ENCODE results near the gene SNX9. TPM values are rescaled to one million over a fixed set of nuclear protein-coding genes. Genes with fewer than 3 reads are reported as not detected.

Gene SNX9
- total RNA-seq, 1 donor from 2014 or later: 53.4 TPM

DNA sequence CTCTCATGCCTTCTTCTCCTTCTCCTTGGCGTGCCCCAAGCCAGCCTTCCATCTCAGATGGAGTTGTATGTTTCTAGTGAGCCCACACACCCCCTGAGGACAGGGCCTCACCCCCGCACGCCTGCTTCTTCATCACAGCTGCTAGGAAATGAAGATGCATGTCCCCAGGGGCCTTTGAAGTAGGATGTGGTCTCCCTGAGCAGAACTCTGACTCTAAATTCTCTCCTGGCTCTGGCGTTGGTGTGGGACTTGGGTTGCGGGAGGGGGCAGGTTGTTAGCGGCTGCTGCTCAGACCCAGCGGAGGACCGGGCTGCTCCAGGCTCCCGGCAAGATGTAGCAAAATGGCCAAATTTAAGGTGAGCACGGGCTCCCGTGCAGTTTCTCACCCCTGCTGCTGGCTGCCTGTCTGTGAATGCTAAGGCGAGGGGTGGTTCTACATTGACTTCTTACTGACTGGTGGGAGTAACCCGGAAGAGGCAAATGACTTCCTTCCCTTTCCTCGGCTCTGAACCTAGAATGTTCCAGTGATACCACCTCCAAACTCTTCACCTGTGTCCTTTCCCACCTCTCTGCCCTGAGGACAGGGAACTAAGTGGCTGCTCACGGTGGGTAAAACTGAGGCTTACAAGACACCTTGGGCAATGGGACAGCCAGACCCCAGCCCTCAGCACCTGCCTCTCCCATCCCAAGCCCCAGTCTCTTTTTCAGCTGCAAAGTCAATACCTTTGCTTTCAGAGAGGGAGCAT lies 167.4 kb downstream of the SNX9 start:
- intact Hi-C loops (cut with micrococcal nuclease): loop anchor here (1.0 to 2.0 kb wide), 2 partner anchors 9 to 24 kb away; partner anchors contain the start of gene SYNJ2
- DNase-seq (ENCODE audit: low spot score): peak; percentile 21
- peaks cover 7% of the 10 kb centered on the region for H3K36me3 Mint-ChIP-seq (ENCODE audit: low read depth)
- H3K4me1 Mint-ChIP-seq (ENCODE audit: low read depth): peaks cover 52% of the 10 kb centered on the region
- peak overlapping the region; percentile 73 for H3K4me3 Mint-ChIP-seq
- no peaks in the 10 kb centered on the region for H3K9me3 Mint-ChIP-seq
- H3K27me3 Mint-ChIP-seq (ENCODE audit: insufficient read depth): no peaks in the 10 kb centered on the region
- peak overlapping the region; percentile 60 for H3K27ac Mint-ChIP-seq

DNA sequence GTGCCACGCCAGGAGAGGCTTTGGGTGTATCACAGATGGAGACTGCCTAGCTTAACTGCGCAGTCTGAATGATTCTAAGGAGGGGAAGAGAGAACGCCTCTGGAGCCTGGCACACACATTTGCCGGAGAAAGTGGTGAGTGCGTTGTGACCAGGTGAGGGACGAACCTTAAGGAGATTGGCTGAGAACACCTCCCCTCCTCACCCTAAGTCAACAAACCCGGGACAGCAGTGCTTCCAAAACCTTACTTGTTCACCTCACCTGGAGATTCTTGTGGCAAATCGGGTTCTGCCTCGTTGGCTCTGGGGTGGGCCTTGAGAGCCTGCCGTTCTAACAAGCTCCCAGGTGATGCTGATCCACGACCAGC lies 168.0 kb downstream of the SNX9 start:
- intact Hi-C loops (cut with micrococcal nuclease): loop anchor here (2.0 kb wide), 1 partner anchor 24 kb away; no protein-coding TSS in a partner anchor
- Mint-ChIP-seq H3K27ac (no peak overlapping the region), H3K4me3 (no peak overlapping the region), H3K36me3 (ENCODE audit: low read depth) (peaks cover 9% of the 10 kb centered on the region), H3K4me1 (ENCODE audit: low read depth) (peaks cover 57% of the 10 kb centered on the region), H3K27me3 (ENCODE audit: insufficient read depth) (no peaks in the 10 kb centered on the region), H3K9me3 (no peaks in the 10 kb centered on the region)
- no peak for DNase-seq (ENCODE audit: low spot score)

DNA sequence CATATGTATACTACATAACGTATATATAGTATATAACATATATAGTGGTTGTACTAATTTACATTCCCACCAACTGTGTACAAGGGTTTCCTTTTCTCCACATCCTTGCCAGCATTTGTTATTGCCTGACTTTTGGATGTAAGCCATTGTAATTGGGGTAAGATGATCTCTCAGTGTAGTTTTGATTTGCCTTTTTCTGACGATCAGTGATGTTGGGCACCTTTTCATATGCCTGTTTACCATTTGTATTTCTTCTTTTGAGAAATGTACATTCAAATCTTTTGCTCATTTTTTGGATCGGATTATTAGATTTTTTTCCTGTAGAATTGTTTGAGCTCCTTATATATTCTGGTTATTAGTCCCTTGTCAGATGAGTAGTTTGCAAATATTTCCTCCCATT lies 170.0 kb downstream of the SNX9 start:
- H3K9me3 Mint-ChIP-seq: no peaks in the 10 kb centered on the region

DNA sequence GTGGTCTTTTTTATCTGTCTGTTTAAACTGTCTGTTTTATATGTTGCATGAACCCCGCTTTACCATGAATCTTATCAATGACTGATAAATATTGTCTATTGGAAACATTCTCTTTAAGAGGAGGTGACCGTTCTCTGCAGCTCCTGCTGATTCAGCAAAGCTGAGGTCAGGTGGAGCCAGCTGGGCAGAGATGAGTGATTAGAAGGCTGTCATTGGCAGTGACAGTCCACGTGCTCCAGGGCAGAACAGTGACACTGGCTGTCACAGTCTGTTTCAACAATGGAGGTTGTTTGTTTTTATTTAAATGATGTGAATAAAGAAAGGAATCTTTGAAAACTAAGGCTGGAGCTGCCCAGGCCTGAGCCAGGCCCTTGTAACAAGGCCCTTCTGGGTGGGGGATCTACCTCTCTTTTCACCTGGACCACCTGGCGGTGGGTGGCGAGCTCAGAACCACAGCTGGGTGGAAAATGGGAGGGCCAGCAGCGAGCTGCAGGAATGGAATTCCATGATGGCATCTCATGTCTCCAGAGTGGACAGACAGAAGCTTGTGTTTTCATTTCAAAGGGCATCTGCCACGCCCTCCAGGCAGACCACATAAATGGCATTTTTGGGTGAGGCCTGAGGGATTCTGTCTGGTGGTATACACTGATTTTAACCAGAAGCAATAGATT lies 171.2 kb downstream of the SNX9 start:
- peaks cover 57% of the 10 kb centered on the region for H3K4me1 Mint-ChIP-seq (ENCODE audit: low read depth)
- H3K36me3 Mint-ChIP-seq (ENCODE audit: low read depth): peaks cover 13% of the 10 kb centered on the region
- H3K27me3 Mint-ChIP-seq (ENCODE audit: insufficient read depth): no peaks in the 10 kb centered on the region
- intact Hi-C loops (cut with micrococcal nuclease): no loop called here
- H3K4me3 Mint-ChIP-seq: no peak overlapping the region
- no peak for DNase-seq (ENCODE audit: low spot score)
- no peak overlapping the region for H3K27ac Mint-ChIP-seq
- no peaks in the 10 kb centered on the region for H3K9me3 Mint-ChIP-seq

More for the DNA sequence above, 170.0 kb downstream of the SNX9 start:
- no peak for DNase-seq (ENCODE audit: low spot score)
- Mint-ChIP-seq H3K4me3 (no peak overlapping the region), H3K36me3 (ENCODE audit: low read depth) (peaks cover 13% of the 10 kb centered on the region), H3K27me3 (ENCODE audit: insufficient read depth) (no peaks in the 10 kb centered on the region), H3K4me1 (ENCODE audit: low read depth) (peaks cover 65% of the 10 kb centered on the region), H3K27ac (no peak overlapping the region)
- intact Hi-C loops (cut with micrococcal nuclease): no loop called here

Other genes with a start within 250 kb of the SNX9 start
- 29.0 and 31.2 TPM in 2 replicates for gene SYNJ2, start 158.6 kb downstream of the SNX9 start, total RNA-seq